HT1080 (cell line): ENCODE measurements around the gene AATK. TPM values are rescaled to one million over a fixed set of nuclear protein-coding genes. Genes with fewer than 3 reads are reported as not detected.
"Not testable (repeated sequence)": the region's sequence is repeated elsewhere in the genome, so short reads cannot be mapped to it uniquely, and the experiment has no call there.

Experiments
- DNase-seq: peaks from one replicate; pipeline ENCODE4 v3.0.0-alpha.2; 2015; ENCODE audit warnings: low read depth
- total RNA-seq: library from RNA; depleted of rRNA; stranded (reverse); fragments of >200 nt; shearing (Covaris generic); gene quantifications from 2 replicates; pipeline ENCODE4 v1.2.3, GENCODE V29; 2014

The AATK gene
- total RNA-seq, 1 experiment from 2014 or later = 0.02 TPM

- DNase-seq = no peak
Measured at GRCh38 chr17:81163703-81164370, 2.2 kb downstream of the AATK start.

- no peak for DNase-seq
Measured at GRCh38 chr17:81163051-81163695, 2.8 kb downstream of the AATK start.

DNA sequence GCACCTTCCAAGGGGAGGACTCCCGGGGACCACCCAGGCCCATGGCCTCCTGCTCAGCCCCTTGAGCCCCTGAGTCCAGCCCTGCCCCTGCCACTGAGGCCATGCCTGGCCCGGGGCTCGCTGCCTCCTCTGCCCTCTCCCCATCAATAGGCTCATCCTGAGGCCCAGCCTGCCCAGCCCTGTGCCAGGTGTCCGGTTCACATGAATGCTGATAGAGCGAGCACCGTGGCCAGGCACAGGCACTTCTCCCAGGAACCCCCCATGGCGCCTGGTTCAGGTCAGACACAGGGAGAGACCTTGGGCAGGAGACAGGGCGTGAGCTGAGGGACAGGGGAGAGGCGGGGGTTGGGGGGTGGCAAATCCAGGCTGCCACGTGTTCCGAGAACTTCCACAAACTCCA, 3.5 kb downstream of the AATK start:
- no peak for DNase-seq

DNA sequence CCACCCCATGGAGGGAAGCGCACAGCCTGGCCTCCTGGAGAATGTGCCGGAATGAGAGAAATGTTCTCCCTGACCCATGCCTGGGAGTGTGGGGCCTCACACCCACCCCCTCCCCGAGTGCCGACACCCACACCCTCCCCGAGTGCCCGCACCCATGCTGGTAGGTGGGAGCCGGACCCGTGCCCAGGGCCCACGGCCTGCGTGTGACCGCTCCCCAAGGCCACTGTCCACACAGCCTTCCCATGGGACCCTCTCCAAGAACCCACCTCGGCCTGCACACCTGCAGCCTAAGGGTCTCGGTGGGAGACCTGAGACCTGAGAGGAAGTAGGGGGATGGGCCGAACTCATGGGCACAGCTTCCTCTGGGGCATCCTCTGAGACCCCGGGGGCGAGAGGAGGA, 4.0 kb downstream of the AATK start:
- no peak for DNase-seq

DNA sequence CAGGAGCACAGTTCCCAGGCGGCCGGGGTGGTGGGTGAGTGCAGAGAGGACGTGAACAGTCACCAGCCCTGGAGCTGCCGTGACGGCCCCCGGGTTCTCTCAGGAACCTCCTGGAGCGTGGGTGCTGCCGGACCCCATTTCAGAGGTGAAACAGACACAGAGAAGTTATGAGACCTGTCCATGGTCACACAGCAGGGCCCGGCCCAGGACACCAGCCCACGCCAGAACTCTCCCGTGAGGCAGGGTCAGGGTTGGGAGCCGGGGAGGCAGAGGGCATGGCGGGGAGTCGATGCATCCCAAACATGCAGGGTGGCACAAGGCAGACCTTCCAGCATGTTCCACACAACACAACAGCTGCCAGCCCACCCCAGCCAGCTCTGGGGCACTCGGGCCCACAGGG, 4.5 kb downstream of the AATK start:
- no peak for DNase-seq

GRCh38 chr17:81160747-81161453, 5.1 kb downstream of the AATK start:
- DNase-seq = no peak

- no peak for DNase-seq
Measured at GRCh38 chr17:81160306-81160705, 5.7 kb downstream of the AATK start.

DNA sequence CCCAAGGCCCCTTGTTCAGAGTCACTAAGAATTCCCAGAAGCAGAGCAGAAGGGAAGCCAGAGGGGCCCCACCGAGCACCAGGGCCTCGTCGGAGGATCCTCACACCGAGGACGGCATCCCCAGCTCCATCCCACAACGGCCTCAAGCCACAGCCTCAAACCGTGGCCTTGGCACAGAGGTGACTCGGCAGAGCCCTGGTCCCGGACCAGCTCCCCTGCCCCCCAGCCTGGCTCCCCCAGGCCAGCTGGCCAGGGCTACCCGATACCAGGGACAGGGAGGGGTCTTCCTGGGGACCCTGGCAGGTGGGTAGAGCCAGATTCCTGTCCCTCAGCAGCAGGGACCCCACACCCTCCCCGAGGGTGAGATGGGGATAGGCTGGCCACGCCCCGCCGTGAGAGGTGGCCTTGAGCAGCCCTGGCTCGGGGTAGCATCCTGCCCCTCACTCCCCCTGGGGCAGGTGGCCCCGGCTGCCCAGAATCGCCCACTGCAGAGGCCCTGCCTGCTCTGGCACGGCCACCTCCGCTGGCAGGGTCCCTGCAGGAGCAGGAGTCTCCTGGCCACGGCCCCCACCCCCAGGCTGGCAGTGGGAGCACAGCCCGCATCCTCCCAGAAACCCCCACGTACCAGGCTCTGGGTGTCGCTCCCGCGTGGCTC, 6.3 kb downstream of the AATK start:
- no peak for DNase-seq

DNA sequence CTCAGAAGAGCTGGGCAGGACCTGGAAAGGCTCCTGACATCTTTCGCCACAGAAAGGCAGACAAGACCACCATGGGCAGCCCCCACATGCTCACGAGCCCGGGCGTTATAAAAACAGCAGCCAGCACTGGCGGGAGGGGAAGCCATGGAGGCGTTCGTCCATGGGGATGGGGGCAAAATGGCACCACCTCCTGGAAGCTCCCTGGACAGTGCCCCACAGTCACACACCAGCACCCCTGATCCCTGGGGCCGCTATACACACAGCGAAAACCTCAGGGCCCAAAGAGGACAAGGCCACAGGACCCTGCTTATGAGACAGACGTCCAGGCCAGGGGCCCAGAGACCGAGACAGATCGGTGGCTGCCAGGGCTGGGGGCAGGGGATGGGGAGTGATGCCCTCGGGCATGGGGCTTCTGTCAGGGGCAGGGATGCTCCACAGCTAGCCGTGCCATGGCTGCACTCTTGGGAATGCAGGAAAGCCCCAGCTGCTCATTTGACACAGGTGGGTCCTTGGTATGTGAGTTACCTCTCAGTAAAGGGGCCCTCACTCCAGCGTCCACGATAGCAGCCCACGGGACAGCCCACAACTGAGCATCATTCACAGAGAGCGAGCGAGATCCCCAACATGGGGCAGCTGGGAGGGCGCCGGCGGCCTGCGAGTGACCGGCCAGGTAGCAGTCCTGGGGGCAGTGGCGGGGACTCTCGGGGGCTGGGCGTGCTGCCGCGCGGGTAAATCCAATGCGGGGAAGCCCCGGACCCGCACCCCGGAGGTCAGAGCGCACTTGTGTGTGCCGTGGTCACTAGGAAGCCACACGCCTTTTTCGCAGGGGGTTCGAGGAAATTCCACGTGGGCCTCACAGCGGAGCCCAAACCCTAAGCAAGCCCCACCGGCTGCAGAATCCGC, 7.1 kb downstream of the AATK start:
- no peak for DNase-seq

DNA sequence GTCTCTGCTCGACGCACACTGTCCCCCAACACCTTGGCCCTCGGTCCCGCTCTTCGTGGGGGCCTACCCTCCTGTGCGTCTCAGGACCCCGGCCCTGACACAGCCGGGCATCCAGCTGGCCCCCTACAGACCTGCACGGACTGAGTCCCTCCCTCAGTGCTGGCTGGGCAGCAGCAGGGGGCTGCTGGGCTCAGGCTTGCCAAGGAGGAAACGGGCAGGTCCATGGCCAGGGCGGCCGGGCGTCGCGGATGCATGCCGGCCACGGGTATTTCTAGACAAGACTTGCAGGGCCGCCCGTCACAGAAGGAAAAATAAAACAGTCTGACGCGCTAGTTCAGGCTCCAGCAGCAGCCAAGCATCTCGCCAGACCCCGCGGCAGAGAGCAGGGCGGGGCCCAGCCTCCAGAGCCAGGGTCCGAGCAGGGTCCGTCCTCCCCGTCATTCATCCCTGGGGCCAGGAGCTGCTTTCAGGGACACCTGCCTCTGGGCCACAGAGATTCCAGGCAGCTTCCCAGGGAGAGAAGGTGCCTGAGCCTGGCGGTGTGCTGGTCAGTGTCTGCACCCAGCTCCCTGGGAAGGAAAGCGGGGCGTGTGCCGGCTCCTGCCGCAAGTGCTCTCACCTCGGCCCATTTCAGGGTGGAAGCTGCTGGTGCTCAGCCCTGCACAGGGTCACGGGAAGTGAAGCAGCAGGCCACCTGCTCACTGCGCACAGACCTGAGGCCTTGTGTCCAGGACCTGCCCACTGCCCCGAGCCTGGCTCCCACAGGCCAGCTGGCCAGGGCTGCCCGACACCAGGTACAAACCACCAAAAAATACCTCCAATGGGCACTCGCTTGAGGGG, 8.0 kb downstream of the AATK start:
- no peak for DNase-seq

- no peak for DNase-seq
Measured at GRCh38 chr17:81156866-81157805, 8.9 kb downstream of the AATK start.

DNA sequence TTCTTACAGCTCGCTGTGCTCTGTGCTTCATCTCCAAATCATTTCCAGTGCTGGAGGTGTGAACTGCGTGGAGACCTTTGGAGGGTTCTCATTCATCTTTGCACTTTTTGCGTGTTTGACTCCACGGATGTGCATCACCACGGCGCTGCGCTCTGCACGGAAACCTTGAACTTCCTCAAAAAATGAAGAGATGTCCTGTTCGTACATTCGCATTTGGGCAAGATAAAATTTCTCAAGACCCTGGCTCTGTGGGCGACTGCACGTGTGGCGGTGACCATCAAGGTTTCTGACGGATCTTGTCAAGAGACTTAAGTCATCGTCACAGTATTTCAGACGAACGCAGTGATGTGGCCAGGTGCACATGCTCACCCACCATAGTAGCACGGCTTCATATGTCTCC, 11.1 kb downstream of the AATK start:
- DNase-seq = no peak

- not testable (repeated sequence) for DNase-seq
Measured at GRCh38 chr17:81154016-81154415, 12.0 kb downstream of the AATK start.

DNA sequence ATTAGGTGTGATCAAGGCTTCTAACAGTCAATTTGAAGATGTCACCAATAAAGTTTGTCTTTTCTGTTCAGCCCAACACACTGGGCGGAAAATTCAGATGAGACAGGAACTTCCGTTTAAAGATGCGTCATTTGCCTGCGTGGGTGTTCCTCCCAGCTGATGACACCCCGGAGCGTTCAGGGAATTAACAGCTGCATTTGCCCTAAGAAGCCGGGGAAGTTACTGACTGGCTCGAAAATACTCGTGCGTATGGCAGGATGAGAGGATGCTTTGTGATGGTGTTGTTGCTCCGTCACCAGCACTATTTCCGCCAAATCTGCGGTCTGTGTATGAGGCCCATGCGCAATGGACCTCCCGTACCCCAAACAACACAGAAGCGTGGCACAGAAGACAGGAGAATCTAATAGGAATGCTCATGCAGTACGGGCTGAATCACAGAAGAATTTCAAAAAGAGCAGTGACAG, 12.6 kb downstream of the AATK start:
- DNase-seq = peak; percentile 62

GRCh38 chr17:81152288-81152828, 13.7 kb downstream of the AATK start:
- peak; percentile 28 for DNase-seq

- no peak for DNase-seq
Measured at GRCh38 chr17:81151278-81151677, 14.7 kb downstream of the AATK start.

DNA sequence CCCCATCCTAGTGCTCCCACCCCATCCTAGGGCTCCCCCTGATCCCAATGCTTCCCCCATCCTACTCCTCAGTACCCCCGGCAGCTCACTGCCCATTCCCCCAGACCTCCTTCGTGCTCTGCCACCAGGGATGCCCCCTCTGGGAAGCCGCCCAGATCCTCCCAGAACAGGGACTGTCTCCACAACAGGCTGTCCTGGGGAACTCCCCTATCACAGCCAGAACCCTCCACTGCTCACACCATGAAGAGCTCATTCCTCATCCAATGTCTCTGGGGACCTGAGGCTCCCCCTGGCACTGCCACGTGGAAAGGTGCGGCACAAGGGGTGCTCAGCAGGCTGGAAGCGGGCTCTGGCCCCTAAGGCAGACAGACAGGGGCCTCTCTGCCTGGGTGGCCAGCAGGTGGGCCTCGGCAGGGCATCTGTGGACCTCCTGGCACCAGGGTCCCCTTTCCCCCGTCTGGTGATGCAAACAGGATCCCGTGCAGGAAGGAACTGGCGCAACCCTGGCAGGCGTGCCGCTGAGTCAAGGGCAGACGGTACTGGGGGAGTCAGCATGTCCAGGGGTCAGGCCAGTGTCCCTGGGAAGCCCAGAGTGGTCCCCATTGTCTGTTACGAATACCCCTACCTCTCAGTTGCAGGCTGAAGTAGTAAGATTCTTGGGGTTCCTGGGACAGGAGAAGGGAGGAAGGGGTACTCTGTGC, 15.5 kb downstream of the AATK start:
- DNase-seq = no peak

DNA sequence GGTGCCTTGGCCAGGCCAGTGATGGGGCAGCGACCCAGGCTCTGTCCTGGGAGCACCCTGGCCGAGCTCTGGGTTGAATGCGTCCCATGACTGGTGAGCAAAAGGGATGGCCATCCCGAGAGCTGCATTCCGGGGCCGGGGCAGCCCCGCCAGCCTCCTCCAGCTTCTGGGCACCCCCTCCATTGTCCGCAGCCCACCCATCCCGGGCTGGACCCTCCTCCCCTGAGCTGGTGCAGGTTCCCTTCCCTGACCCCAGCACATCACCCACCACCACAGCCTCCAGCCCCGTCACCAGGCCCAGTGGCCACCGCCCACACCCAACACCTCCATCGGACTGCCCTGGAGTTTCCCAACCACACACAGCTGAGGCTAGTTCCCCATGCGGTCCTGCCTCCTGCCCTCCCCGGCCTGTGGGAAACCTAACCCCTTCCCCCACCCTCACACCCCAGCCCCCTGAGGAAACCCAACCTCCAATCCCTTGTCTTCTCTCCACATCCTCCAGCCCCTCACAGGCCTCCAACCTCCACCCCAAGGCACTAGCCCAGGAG, 17.0 kb downstream of the AATK start:
- no peak for DNase-seq
